Peyer's patch (tissue), 4 donors: ENCODE results near the gene REG3A. TPM values are rescaled to one million over a fixed set of nuclear protein-coding genes. Genes with fewer than 3 reads are reported as not detected.
A peak's percentile ranks its signal among the peaks of the same experiment; 100 is the strongest.

Experiments used
- DNase-seq, 3 donors: peaks; one replicate each; pipeline ENCODE4 v3.0.0-alpha.2; 2017 to 2019
- H3K27ac ChIP-seq, 4 donors: fragments of 200-600 bp; sonication (generic); one replicate each; pipeline ENCODE4 v1.5.1; 2016 to 2019
- H3K27me3 ChIP-seq, 2 donors: fragments of 200-600 bp; sonication (generic); one replicate each; pipeline ENCODE4 v1.5.1; 2019
- H3K36me3 ChIP-seq, 3 donors: fragments of 200-600 bp; sonication (generic); one replicate each; pipeline ENCODE4 v1.5.1; 2016 to 2019
- H3K4me1 ChIP-seq, 4 donors: fragments of 200-600 bp; sonication (generic); one replicate each; pipeline ENCODE4 v1.5.1; 2016 to 2019
- H3K4me3 ChIP-seq, 4 donors: fragments of 200-600 bp; sonication (generic); 1 replicate in 3 of 4; 2 replicates in 1 of 4; pipeline ENCODE4 v1.5.1; 2016 to 2019; ENCODE audit warnings: mild to moderate bottlenecking in 1 of 4
- H3K9me3 ChIP-seq, 4 donors: fragments of 200-600 bp; sonication (generic); one replicate each; pipeline ENCODE4 v1.5.1; 2016 to 2019; ENCODE audit warnings: mild to moderate bottlenecking in 1 of 4
- POLR2A ChIP-seq, 2 donors: fragments of 450-650 bp; IDR thresholded peaks; one replicate each; pipeline ENCODE4 v1.5.1; 2017; ENCODE audit warnings: antibody characterized with exemption in 2 of 2, mild to moderate bottlenecking in 2 of 2, moderate library complexity in 2 of 2
- total RNA-seq, 4 donors: library from RNA; depleted of rRNA; stranded (reverse); fragments of >200 nt; gene quantifications; one replicate each; pipeline ENCODE4 v1.1.0, GENCODE V29; 2016
- TF ChIP-seq, protein P1 (sequence below), 6 experiments: fragments of 450-650 bp in 4 of 6; fragments of 200-600 bp in 2 of 6; sonication (generic) in 1 of 6; IDR thresholded peaks; one replicate each; pipeline ENCODE4 v1.5.1; 2017 to 2019; ENCODE audit warnings: antibody characterized with exemption in 6 of 6, mild to moderate bottlenecking in 3 of 6, moderate library complexity in 1 of 6

The REG3A gene
- total RNA-seq, 4 donors from 2014 or later = 834 to 4,130 (median 1,258) TPM

GRCh38 chr2:79124907-79125720, 34.4 kb downstream of the REG3A start:
- H3K4me3 ChIP-seq = no peak overlapping the region
- H3K36me3 ChIP-seq = no peaks in the 10 kb centered on the region
- no peak for DNase-seq
- no peak overlapping the region for H3K27ac ChIP-seq
- H3K27me3 ChIP-seq = no peaks in the 10 kb centered on the region
- H3K4me1 ChIP-seq = no peaks in the 10 kb centered on the region
- TF ChIP-seq, protein P1, sequence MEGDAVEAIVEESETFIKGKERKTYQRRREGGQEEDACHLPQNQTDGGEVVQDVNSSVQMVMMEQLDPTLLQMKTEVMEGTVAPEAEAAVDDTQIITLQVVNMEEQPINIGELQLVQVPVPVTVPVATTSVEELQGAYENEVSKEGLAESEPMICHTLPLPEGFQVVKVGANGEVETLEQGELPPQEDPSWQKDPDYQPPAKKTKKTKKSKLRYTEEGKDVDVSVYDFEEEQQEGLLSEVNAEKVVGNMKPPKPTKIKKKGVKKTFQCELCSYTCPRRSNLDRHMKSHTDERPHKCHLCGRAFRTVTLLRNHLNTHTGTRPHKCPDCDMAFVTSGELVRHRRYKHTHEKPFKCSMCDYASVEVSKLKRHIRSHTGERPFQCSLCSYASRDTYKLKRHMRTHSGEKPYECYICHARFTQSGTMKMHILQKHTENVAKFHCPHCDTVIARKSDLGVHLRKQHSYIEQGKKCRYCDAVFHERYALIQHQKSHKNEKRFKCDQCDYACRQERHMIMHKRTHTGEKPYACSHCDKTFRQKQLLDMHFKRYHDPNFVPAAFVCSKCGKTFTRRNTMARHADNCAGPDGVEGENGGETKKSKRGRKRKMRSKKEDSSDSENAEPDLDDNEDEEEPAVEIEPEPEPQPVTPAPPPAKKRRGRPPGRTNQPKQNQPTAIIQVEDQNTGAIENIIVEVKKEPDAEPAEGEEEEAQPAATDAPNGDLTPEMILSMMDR (IDR thresholded peaks at IDR 0.05) = no peak
- no peak for TF ChIP-seq POLR2A (IDR thresholded peaks at IDR 0.05)
- H3K9me3 ChIP-seq = no peaks in the 10 kb centered on the region

- Histone ChIP-seq H3K27me3 (no peaks in the 10 kb centered on the region), H3K27ac (no peak overlapping the region), H3K9me3 (peaks cover 0 to 4% (median 0%) of the 10 kb centered on the region in 4 donors), H3K36me3 (no peaks in the 10 kb centered on the region), H3K4me1 (no peaks in the 10 kb centered on the region), H3K4me3 (peak overlapping the region in 2 of 4 donors; percentile 31 to 38)
- DNase-seq = no peak
- no peak for TF ChIP-seq POLR2A (IDR thresholded peaks at IDR 0.05)
- TF ChIP-seq, protein P1 (IDR thresholded peaks at IDR 0.05) = no peak
Measured at GRCh38 chr2:79122676-79123075, 36.9 kb downstream of the REG3A start.

GRCh38 chr2:79120194-79120713, 39.3 kb downstream of the REG3A start, which contains the start of gene REG1A:
Gene REG1A, plus strand, starts transcription at chr2:79120488. Its CDS starts 374 bp downstream, at chr2:79120862.
- peak within 1 kb of the TSS in 1 of 4 donors; percentile 30 for H3K27ac ChIP-seq
- H3K4me1 ChIP-seq = no peaks in the 10 kb centered on the region
- no peaks in the 10 kb centered on the region for H3K27me3 ChIP-seq
- peaks cover 0 to 4% (median 0%) of the 10 kb centered on the region in 4 donors for H3K9me3 ChIP-seq
- H3K36me3 ChIP-seq = no peaks in the 10 kb centered on the region
- TF ChIP-seq, protein P1 (IDR thresholded peaks at IDR 0.05) = no peak
- TF ChIP-seq POLR2A (IDR thresholded peaks at IDR 0.05) = peak; percentile 17 to 42
- peak within 1 kb of the TSS in 3 of 4 donors; percentile 8 to 38 (median 31) for H3K4me3 ChIP-seq
- DNase-seq = peak in 1 of 3 donors; percentile 57

- H3K4me1 ChIP-seq = no peaks in the 10 kb centered on the region
- no peak for DNase-seq
- H3K9me3 ChIP-seq = peaks cover 0 to 4% (median 0%) of the 10 kb centered on the region in 4 donors
- TF ChIP-seq, protein P1 (IDR thresholded peaks at IDR 0.05) = no peak
- no peak for TF ChIP-seq POLR2A (IDR thresholded peaks at IDR 0.05)
- no peak overlapping the region for H3K4me3 ChIP-seq
- no peak overlapping the region for H3K27ac ChIP-seq
- H3K36me3 ChIP-seq = no peaks in the 10 kb centered on the region
- H3K27me3 ChIP-seq = no peaks in the 10 kb centered on the region
Measured at GRCh38 chr2:79116997-79117928, 42.3 kb downstream of the REG3A start.

- TF ChIP-seq POLR2A (IDR thresholded peaks at IDR 0.05) = no peak
- TF ChIP-seq, protein P1 (IDR thresholded peaks at IDR 0.05) = no peak
- Histone ChIP-seq H3K27me3 (no peaks in the 10 kb centered on the region), H3K4me3 (no peak overlapping the region), H3K4me1 (no peaks in the 10 kb centered on the region), H3K36me3 (no peaks in the 10 kb centered on the region), H3K9me3 (peaks cover 0 to 4% (median 0%) of the 10 kb centered on the region in 4 donors), H3K27ac (no peak overlapping the region)
- DNase-seq = no peak
Measured at GRCh38 chr2:79114797-79115494, 44.6 kb downstream of the REG3A start.
